ENCODE measurements around the gene RNF8.
"Not testable (repeated sequence)": the region's sequence is repeated elsewhere in the genome, so short reads cannot be mapped to it uniquely, and the experiment has no call there.

DNA sequence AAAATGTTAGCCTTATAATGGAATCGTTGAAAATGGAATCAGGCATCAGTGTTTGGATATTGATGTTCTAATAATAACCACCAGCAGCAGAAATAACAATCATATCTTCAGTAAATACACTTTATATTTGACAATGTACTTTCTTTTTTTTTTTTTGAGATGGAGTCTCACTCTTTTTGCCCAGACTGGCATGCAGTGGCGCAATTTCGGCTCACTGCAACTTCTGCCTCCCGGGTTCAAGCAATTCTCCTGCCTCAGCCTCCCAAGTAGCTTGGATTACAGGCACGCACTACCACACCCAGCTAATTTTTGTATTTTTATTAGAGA, 89.4 kb downstream of the RNF8 start:
- not testable (repeated sequence) for TF ChIP-seq RARB (CRISPR knock-in tag; IDR thresholded peaks at IDR 0.05); CSDC2 (CRISPR knock-in tag; IDR thresholded peaks at IDR 0.05); PATZ1 (CRISPR knock-in tag; IDR thresholded peaks at IDR 0.05; ENCODE audit: borderline replicate concordance)
